Kidney tubule cell (primary cell): ENCODE data around the gene PCDH7.

Source experiments
- DNase-seq: peaks from one replicate; pipeline ENCODE4 v3.0.0-alpha.2; 2018; ENCODE audit warnings: low spot score

PCDH7 gene

DNA sequence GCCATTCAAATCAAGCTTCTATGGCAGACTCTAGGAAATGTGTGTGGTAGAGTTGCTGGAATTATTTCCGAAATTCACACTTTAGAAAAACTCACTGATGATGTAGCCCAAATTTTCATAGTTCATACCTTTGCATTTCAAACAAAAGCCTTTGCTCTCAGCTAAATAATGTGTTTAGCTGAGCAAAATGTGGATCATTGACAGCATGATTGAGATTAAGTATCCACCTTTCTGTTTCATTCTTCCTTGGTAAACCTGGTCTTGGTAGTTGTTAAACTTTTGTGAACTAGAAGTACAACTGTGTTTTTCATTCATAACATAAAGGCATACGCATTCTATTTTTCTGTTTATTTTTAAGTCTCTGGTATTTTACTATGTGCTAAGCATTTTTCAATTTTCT, 7.2 kb downstream of the PCDH7 start:
- no peak for DNase-seq

DNA sequence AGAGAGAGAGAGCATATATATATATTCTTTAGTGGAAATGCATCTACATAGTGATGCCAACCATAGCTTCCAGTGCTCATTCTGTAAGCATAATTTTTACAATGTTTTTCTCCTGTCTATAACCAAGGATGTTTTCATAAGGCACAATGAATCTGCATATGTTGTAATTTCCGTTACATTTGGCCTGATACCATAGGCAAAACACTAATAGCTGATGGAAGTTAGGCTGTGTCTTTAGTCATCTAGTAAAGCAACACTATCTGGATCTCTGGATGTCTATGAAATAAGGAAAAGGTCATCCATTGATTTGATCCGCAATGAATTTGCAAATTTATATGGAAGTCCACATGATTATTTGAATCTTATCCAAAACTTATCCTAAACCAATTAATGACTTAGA, 8.1 kb downstream of the PCDH7 start:
- no peak for DNase-seq

DNA sequence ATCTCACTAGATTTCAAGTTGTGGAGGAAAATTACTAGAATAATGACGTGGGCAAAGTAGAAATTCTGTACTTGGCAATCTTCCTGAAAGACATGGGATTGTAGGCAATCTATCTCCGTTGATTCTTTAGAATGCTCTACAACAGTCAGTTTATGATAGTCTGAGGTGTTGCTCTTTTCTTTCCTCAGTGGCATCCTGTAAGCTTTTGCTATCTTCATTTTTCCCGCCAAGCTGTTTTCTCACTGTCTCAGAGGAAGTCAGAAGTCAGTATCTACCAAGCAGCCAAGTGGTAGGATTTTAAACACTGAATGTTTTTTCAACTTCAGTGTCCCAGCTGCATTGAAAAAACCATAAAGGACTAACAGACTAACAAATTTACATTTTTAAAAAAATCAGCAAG, 23.7 kb downstream of the PCDH7 start:
- no peak for DNase-seq

DNA sequence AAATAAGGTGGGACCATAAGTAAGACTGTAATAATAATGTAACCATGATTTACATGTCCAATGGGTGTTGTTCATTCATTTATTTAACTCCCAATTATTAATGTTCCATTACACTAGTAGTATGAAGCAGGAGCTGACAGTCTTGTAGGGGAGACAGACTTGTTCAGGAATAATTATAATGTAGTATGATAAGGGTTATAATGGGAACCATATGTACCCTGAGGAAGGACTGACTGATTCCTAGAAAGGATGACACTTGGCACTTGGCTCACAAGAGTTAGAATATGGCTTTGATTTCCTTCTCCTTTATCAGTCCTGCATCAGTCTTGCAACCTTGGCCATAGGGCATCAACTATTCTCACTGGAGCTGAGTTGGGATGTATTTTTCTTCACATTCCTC, 24.2 kb downstream of the PCDH7 start:
- no peak for DNase-seq

DNA sequence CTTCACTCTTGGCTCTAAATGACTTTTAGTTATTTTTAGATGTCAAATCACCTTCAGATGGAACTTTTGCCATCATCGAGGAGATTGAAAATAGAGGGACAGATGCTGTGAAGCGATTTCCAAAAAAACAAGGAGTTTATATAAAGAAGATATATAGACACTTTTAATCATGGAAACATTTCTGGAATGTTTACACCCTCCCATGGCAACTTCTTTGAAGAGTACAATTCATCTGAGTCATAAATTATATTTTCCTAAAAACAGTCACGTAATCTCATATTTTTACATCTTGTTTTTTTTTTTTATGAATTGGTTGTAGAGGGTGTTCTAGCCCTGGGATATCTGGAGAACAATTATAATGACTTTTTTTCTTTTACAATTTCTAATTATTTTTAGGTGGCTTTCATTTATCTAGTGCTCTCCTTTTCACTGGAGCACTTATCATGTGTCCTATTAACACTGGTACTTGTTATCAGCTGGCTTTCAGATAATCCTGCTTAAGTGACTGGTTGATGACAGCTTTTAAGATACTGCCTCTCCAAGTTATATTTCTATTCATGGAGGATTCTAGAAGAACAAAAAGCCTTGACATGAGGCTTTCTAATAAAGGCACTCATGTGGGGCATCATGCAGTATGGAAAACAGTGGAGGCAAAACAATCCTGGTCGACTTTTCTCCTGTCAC, 24.9 kb downstream of the PCDH7 start:
- no peak for DNase-seq

DNA sequence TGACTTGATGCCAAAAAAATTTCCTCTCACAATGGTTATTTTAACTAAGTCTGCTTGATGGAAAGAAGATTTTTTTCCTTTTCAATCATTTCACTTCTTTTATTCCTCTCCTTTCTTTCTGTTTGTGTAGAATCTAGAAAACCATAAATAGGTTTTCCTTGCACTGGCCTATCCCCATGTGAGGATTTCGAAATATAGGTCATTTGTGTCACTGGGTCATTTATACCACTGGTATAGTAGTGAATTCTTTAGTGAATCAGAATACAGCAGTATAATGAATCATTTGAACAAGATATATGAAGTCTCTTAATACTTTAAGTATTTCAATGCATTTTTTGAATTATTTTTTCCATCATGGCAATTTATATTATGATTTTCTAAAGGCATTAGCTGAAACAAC, 26.6 kb downstream of the PCDH7 start:
- DNase-seq = no peak

DNA sequence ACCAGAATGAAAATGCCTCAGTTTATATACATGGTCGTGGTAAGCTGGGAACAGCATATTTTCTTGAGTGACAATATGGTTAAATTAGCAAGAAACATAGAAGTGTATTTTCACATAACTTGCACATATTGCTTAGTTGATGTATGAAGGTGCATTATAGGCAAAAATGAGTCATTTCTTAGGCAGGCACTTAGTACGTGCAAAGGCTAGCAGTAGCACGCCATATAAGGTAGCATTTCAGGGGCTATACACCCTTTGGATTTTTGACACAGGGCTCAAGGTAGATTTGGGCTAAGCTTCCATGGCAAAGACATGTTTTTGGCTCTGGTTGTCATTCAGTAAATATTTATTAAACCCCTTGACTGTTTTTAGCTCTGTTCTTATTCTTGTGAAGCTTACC, 33.1 kb downstream of the PCDH7 start:
- DNase-seq = no peak

DNA sequence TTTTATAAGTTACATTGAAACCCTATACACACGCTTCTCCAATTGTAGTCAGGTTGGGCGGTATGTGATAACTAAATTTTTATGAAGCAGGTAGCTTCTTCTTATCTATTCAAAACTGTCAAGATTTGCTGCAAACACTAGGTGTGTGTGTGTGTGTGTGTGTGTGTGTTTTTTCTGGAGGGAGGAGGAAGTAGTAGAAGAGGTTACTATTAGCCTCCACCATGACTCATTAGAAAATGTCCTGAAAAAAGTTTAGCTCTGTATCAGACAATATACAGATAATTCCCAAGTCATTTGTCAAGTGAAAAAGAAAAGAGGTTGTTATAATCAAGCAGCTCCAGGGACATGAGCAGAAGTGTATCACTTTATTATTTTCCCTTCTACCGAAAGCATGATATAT, 33.9 kb downstream of the PCDH7 start:
- DNase-seq = peak; percentile 59

DNA sequence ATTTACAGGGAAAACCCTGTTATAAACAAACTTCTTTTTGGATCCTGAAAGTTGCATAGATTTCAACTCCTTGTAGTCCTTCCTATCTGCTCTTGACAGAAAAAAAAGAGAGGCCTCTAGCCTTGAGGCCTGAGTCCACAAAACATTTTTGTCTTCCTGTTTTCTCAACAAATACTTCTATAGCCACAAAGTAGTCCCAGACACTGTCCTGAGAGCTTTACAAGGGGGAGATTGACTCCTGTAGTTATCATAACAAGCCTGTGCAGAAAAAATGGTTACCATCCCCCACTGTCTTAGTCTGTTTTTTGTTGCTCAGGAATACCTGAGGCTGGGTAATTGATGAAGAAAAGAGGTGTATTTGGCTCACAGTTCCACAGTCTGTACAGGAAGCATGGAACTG, 35.2 kb downstream of the PCDH7 start:
- no peak for DNase-seq

DNA sequence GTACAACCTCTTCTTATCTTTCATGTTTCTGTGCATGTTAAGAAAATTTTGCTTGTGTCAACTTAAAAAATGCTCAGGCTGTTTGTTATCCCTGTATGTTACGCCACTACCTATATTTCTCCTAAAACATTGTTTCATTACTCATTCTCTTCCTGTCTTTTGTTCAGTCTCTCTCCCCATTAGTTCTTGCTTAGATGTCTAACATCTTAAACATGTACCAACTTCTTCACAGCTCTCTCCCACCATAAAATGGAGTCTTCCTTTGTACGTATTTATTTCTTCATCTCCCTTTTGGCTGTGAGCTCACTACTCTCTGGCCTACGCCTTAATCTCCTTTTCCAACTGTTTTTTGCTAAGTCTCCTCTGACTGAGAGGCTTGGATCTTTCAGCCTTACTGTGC, 36.4 kb downstream of the PCDH7 start:
- DNase-seq = no peak

DNA sequence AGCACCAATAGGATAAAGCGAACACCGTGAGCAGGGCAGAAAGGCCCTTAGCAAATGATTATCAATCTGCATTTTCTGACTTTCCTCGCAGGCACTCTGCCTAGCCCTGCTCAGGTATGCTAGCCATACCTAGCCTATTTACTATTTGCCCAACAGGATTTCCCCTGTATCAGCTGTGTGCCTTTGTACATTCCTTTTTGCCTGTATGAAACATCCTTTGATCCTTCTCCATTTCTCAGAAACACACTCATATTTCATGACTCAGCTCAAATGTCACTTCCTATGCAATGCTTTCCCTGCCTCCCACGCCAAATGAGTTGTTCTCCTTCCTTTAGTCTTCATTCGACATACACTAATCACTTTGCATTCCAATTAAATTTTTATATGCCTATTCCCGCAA, 37.2 kb downstream of the PCDH7 start:
- peak; percentile 85 for DNase-seq

DNA sequence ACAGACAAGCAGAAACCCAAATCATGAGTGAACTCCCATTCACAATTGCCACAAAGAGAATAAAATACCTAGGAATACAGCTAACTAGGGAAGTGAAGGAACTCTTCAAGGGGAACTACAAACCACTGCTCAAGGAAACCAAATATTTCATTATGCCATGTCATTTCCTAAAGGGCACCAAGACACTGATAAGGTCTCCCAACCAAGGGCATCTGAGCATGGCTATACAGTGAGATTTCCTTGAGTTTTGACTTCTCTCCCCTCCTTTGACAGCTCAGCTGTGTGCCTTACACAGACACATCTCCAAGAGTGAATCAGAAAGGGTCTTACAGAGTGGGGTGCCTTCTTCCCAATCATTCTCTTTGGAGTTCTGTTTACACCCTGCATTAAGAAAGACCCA, 40.4 kb downstream of the PCDH7 start:
- no peak for DNase-seq

DNA sequence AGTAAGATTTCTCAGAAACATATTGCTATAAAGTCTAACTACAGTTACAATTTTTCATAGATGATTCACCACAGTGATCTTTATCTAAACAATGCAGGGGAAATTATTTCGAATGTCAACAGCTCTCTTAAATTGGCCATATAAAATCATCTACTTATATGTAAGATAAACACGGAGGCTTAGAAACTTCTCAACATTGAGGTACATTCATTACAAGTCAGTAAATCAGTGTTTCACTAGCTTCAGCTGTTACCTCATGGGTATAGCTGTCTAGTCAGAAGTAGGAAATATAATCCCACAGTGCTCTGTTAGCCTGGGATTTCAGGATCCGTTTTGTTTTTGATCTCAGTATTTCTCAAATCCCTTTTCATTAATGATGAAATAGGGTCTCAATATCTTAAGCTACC, 43.2 kb downstream of the PCDH7 start:
- DNase-seq = no peak

DNA sequence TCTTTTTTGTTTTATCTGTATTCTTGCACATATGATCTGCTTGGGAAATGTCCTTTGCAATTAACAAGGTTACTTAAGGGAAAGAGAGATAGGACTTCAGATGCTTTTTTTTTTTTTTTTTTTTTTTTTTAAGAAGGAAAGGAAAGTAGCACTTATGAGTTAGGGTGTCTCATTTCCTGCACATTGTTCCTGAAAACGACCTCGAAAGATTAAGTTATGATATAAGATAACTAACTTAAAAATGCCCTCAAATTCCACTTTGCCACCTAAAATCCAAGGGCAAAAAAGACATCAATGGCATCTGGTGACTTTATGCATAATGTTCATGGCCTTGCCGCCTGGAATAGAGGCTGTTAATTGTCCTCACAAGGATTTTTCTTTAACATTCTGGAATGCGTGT, 44.9 kb downstream of the PCDH7 start:
- no peak for DNase-seq

DNA sequence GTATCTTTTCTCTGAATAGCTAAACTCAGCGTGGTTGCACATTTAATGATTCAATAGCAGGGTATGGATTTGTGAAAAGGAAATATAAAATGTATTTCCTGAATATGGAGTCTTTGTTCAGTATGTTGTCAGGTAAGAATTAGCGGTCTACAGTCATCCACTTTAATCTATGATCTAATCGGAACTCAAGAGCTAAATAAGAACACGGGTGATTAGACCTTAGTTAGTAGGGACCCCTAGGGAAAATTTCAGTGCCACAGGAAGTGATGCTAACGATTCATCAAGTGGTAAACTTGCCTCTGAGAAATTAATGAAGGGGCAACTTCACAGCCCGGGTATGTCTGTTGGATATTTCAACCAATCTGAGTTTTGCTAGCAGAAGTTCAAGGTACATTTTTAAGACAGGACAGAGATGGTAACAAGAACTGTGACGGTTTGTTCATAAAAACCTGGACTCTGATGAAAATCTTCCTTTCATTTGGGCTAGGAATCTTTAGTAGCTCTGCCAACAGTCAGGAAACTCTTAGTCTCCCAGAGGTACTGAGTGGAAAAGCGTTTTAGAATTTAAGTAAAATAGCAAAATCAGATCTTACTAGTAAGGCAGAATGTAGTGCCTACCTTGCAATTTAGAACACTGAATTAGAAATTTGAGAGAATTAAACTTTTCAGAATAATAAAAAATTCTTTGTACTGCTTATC, 47.1 kb downstream of the PCDH7 start:
- DNase-seq = no peak

DNA sequence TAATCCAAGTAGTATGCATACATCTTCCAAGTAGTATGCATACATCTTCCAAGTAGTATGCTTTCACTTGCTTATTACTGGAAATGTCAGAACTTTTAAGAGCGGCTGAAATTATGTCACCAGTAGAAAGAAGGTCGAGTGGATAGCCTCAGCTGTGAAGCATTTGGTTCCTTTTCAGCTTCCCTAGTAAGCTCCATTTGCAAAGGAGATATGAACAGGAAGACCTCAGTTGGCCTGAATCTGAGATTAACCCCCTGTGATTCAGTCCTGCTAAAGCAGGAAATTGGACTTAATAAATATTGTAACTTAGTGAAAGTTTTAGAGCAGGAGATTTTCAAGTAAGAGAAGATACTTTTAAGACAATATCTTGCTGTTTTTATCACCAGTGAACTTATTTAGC, 48.1 kb downstream of the PCDH7 start:
- DNase-seq = no peak

DNA sequence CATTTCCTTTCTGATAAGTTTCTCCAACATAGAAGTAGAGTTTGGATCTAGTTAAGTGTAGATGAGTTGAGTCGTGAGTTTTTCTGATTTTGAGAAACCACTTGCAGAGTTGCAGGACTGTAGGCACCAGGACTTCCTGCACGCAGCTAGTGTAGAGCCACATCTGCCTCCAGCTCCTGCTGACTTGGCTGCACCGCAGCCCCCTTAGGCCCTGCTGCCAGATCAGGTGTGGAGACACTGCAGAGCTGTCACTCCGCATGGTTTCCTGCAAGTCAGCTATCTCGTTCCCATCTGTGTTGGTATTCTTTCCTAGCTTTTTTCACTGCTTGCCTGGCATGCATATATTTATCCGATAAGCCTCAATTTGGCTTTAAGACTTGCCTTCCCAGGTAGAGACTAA, 48.9 kb downstream of the PCDH7 start:
- no peak for DNase-seq

DNA sequence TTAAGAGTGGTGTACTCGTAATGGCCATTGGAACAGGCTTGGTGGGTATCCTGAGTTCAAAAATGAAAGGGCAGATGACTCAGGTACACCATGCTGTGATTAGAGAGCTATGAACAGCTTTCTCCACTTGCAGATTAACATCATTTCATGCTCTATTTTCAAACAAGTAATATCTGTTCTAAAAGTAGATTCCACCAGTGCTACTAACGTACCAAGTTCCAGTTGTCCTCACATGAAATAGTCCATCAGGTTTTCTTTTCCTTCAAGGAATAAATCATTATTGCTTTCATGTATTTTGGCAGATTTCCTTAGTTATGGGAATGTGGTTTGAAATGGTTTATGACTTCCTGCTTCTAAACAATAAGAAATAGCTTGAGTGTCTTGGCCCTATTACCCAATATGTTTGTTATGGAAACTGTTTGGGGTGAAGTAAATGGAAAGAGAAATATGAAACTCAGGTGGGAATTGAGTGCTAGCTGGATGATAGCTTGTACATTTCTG, 49.9 kb downstream of the PCDH7 start:
- peak; percentile 23 for DNase-seq

DNA sequence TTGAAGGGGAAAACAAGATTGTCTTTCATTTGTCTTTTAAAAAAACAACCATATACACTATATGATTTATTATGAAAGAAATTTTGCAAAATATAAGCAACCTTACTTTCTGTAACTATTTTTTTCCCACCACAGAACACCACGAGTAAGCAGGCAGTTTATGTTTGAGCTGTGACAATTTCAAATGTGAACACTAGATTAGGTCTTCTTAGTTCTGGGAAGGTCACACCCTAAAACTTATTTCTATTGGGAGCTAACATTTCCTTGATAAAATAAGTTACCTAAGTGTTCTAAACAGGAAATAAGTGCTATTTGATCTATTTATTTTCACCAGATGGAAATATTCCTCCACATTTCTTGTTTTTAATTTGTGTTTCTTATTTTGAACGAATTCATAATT, 50.6 kb downstream of the PCDH7 start:
- no peak for DNase-seq

DNA sequence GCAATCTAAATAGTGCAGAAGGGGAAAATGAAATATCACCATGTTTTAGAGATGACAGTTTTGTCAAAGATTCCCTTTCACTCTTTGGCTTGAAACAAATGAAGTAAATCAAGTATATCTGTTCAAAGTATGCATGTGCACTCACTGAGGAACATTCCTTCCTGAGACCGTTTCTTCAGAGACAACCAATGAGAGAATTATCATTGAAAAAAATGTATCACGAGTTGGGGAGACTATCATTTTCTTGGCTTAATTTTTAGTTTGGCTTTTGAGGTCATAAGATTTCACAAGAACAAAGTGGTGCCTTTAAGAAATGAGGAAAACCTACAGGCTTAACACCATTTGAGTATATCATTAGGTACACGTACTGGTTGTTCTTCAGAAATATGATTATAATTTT, 56.3 kb downstream of the PCDH7 start:
- DNase-seq = no peak

DNA sequence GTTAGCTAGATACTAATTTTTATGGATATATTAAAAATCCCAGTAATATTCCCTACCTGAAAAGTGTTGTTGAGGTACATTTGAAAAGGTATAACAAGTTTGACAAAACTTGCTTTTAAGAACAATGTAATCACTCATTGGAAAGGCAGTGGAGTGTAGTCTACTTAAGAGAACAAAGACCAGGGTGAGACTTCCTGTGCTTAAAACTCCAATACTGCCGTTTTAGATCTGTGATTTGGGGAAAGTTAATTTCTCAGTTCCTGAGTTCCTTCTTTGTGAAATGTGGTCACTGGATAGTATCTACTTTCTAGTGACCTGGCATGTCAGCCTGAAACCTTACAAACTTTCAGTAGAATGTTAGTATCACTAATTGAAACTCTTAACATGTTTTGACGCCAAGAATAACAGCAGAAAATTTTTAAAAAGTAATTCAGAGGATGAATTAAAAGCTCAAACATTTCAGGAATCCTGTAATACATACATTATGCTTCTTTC, 56.8 kb downstream of the PCDH7 start:
- DNase-seq = no peak
